ENCODE results near the gene LASP1NB.

Gene LASP1NB

DNA sequence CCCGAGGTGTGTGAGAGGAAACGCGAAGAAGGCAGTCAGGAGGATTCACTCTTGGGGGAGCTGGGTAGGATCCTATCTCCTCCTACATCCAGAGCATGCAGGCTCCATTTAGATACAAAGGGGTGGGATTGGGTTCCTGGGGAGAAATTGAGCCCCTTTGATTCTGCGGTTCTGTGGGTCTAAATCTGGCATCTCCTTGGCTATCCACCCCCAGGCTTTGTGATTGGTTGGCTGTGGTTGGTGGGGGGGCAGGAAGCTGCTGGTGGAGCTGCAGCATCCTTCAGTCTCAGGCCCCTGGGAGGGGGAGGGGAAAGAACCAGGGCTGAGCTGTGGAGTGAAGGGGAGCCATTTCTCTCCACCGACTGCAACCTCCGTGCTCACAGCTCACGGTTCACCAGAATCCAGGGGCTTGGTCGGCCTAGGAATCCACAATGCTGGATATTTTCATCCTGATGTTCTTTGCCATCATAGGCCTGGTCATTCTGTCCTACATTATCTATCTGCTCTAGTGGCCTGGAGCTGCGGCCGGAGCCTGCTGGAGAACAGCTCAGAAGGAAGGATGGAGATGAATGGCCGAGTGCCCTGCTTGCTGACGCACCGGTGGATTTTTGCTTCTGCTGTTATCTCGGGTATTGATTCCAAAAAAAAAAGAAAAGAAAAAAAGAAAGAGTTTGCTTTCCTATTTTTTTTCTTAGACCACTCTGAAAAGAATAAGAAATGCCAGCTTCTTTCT is at the start of gene LASP1NB:
Gene LASP1NB (plus strand): TSS at position 352 of the 733 bp plus-strand sequence.
- no peaks in the 10 kb centered on the region for H3K27me3 ChIP-seq
- no peaks in the 10 kb centered on the region for H3K9me3 ChIP-seq
- peaks cover under 1 to 54% (median 34%) of the 10 kb centered on the region in 12 donors for H3K4me1 ChIP-seq
- WGBS, 4 donors = 43 to 57% (median 51%) methylated on average over 13 to 14 of the region's 14 CpGs
- H3K36me3 ChIP-seq = peaks cover 0 to 3% (median 0%) of the 10 kb centered on the region in 9 donors
- H3K27ac ChIP-seq = peak within 1 kb of the TSS in 9 of 12 donors; percentile 19 to 79 (median 47)
- ATAC-seq (peak in 3 of 4 donors; percentile 29 to 52 (median 51)), DNase-seq (peak in 3 of 5 donors; percentile 43 to 75 (median 75))
- intact Hi-C loops (cut with DNase I) = no loop called here
- peak within 1 kb of the TSS in 6 of 12 donors; percentile 9 to 47 (median 24) for H3K4me3 ChIP-seq
- TF ChIP-seq POLR2A (IDR thresholded peaks at IDR 0.05) (no peak), CTCF (IDR thresholded peaks at IDR 0.05) (no peak)

DNA sequence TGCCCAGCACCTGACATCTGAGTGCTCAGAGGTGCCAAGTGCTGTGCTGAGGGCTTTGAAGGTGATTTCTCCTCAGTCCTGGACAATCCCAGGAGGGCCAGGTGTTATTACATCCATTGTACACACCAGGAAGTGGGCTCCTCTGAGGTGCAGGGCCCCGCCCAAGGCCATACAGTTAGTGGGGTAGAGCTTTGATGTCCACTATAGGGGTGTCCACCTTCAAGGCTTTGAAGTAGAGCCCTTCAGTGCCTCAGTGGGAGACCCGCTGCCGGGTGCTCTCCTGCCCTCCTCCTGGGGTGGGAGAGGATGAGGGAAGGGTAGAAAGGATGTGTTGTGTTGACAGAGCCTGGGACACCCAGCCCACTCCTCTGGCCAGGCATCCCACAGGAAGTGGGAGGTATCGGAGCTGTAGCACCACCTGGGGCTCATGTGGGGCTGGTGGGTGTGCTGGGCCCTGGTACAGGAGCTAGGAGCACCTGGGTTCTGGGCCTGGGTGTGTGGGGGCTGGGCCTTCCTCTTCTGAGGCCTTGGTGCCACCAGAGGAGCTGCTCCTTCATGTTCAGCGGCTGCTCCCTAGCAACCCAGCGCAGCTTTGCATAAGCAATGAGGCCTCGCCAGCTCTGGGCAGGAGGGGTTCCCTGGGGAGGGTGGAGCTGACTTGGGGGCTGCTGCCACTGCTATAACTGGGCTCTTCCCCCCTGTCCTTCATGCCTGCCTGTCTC is 48.1 kb upstream of the LASP1NB start:
- peak in 1 of 5 donors; percentile 51 for DNase-seq
- ATAC-seq = no peak
- 52 to 61% (median 61%) methylated on average over 5 to 7 of the region's 7 CpGs for WGBS, 4 donors
- H3K27me3 ChIP-seq = no peaks in the 10 kb centered on the region
- H3K4me3 ChIP-seq = no peak overlapping the region
- peaks cover 20 to 99% (median 83%) of the 10 kb centered on the region in 12 donors for H3K4me1 ChIP-seq
- H3K36me3 ChIP-seq = peaks cover 0 to 67% (median 25%) of the 10 kb centered on the region in 9 donors
- H3K27ac ChIP-seq = peak overlapping the region in 7 of 12 donors; percentile 2 to 61 (median 41)
- TF ChIP-seq CTCF (IDR thresholded peaks at IDR 0.05) = no peak
- no peak for TF ChIP-seq POLR2A (IDR thresholded peaks at IDR 0.05)
- no peaks in the 10 kb centered on the region for H3K9me3 ChIP-seq
- intact Hi-C loops (cut with DNase I) = loop anchor here in 3 of 10 donors (10.0 kb wide), 2 partner anchors 88 to 278 kb away; partner anchors contain the start of genes PLXDC1 (in 2 of the 3) and FBXO47 (in 1 of the 3)

- H3K4me3 ChIP-seq = peak overlapping the region in 7 of 12 donors; percentile 4 to 24 (median 21)
- peaks cover 0 to 65% (median 28%) of the 10 kb centered on the region in 9 donors for H3K36me3 ChIP-seq
- peak overlapping the region; percentile 34 to 87 (median 63) for H3K27ac ChIP-seq
- no peak for TF ChIP-seq CTCF (IDR thresholded peaks at IDR 0.05)
- no peak for TF ChIP-seq POLR2A (IDR thresholded peaks at IDR 0.05)
- ATAC-seq (peak; percentile 16 to 52 (median 50)), DNase-seq (peak in 3 of 5 donors; percentile 56 to 65 (median 63))
- WGBS, 4 donors = 22 to 25% (median 25%) methylated on average over 6 of the region's 6 CpGs
- H3K9me3 ChIP-seq = no peaks in the 10 kb centered on the region
- intact Hi-C loops (cut with DNase I) = loop anchor here in 4 of 10 donors (2.0 to 10.0 kb wide), 4 partner anchors 15 to 275 kb away; partner anchors contain the start of genes PLXDC1 (in 2 of the 4) and FBXO47 (in 1 of the 4)
- H3K27me3 ChIP-seq = no peaks in the 10 kb centered on the region
- H3K4me1 ChIP-seq = peaks cover 8 to 99% (median 81%) of the 10 kb centered on the region in 12 donors
Measured at GRCh38 chr17:38879878-38880665, 45.3 kb upstream of the LASP1NB start.

All from heart left ventricle (tissue), 16 donors.